AG04450 (cell line): ENCODE data around the gene RMC1. TPM values are rescaled to one million over a fixed set of nuclear protein-coding genes. Genes with fewer than 3 reads are reported as not detected.

Experiments used
- CTCF ChIA-PET: fragments of 300-600, 350-600 bp; formaldehyde crosslinking; extraction: SDS; loops from one replicate; lab custom pipeline; 2022; ENCODE audit warnings: antibody characterized with exemption, inconsistent platforms; lab: Charles Lee
- POLR2A ChIA-PET: fragments of 350-600 bp; formaldehyde crosslinking; extraction: SDS; loops from one replicate; lab custom pipeline; 2021; ENCODE audit warnings: antibody characterized with exemption, inconsistent platforms; lab: Yijun Ruan, JAX
- DNase-seq: peaks from one replicate; pipeline ENCODE4 v3.0.0-alpha.2; 2011; ENCODE audit warnings: low read depth, low spot score
- H3K27ac ChIP-seq: one replicate; pipeline ENCODE4 v1.5.1; 2012; ENCODE audit warnings: low read depth, low read length, control low read depth
- H3K27me3 ChIP-seq: one replicate; pipeline ENCODE4 v1.6.0; 2012; ENCODE audit warnings: low read length; ENCODE audit not compliant: control insufficient read depth, insufficient read depth
- H3K4me3 ChIP-seq: 2 replicates; pipeline ENCODE4 v1.5.1; 2011; ENCODE audit warnings: mild to moderate bottlenecking, low read depth, low read length, control low read depth
- H3K9me3 ChIP-seq: 2 replicates; pipeline ENCODE4 v1.5.1; 2012; ENCODE audit warnings: low read length; ENCODE audit not compliant: control insufficient read depth, insufficient read depth
- polyA plus RNA-seq: library from polyadenylated mRNA; depleted of rRNA; stranded (reverse); fragments of >200 nt; gene quantifications from 2 replicates; pipeline ENCODE4 v1.2.3, GENCODE V29; 2011
- TF ChIP-seq, protein P1 (sequence below): IDR thresholded peaks from 2 replicates; pipeline ENCODE4 v1.5.1; 2011; ENCODE audit warnings: low read depth, low read length, control low read depth, inconsistent platforms

RMC1 gene
- polyA plus RNA-seq, 1 experiment, result 16.3 TPM

DNA sequence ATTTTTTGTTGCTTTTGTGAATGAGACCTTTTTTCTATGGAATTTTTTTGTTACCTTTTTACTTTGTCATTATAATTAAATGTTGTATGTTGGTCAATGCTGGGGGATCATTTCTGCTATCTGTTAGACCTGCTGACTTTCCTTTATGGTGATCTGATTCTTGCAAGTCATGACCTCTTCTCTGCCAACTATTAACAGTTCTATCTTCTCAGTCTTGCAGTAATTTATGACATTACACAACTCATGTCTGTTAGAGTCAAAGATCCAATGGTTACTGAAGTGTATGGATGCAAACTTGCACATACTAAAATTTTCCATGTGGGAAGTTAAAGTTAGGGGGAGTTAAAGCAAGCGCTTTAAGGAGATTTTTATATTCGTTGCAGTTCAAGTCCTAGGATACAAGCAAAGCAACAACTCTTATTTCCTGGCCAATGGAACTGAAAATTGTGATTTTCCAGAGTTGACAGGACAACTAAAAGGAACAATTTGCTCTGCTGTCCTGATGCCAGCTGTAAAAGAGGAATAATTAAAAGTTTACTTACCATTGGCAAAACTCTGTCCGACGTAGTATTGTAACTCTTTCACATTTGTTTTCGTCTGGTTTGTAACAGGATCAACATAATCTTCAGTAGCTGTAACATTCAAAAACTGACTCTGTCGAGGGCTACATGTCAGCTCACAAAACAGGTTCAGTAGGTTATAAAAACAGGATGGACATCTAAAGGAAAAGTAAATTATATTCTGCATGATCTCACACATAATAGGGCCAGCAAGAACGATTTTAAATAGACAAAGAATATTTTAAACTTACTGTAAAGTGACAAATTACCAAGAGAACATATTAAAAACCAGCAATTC, 65.2 kb downstream of the RMC1 start:
- no peaks in the 10 kb centered on the region for H3K27me3 ChIP-seq
- H3K9me3 ChIP-seq, result no peaks in the 10 kb centered on the region
- DNase-seq, result no peak
- POLR2A ChIA-PET, result no interaction called here
- TF ChIP-seq, protein P1, sequence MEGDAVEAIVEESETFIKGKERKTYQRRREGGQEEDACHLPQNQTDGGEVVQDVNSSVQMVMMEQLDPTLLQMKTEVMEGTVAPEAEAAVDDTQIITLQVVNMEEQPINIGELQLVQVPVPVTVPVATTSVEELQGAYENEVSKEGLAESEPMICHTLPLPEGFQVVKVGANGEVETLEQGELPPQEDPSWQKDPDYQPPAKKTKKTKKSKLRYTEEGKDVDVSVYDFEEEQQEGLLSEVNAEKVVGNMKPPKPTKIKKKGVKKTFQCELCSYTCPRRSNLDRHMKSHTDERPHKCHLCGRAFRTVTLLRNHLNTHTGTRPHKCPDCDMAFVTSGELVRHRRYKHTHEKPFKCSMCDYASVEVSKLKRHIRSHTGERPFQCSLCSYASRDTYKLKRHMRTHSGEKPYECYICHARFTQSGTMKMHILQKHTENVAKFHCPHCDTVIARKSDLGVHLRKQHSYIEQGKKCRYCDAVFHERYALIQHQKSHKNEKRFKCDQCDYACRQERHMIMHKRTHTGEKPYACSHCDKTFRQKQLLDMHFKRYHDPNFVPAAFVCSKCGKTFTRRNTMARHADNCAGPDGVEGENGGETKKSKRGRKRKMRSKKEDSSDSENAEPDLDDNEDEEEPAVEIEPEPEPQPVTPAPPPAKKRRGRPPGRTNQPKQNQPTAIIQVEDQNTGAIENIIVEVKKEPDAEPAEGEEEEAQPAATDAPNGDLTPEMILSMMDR, result no peak
- no peak overlapping the region for H3K4me3 ChIP-seq
- CTCF ChIA-PET, result interaction anchor here (1.0 to 1.8 kb wide), 2 partner anchors 63 to 135 kb away, joined by 3 to 4 read pairs; no protein-coding TSS in a partner anchor
- H3K27ac ChIP-seq, result no peak overlapping the region

DNA sequence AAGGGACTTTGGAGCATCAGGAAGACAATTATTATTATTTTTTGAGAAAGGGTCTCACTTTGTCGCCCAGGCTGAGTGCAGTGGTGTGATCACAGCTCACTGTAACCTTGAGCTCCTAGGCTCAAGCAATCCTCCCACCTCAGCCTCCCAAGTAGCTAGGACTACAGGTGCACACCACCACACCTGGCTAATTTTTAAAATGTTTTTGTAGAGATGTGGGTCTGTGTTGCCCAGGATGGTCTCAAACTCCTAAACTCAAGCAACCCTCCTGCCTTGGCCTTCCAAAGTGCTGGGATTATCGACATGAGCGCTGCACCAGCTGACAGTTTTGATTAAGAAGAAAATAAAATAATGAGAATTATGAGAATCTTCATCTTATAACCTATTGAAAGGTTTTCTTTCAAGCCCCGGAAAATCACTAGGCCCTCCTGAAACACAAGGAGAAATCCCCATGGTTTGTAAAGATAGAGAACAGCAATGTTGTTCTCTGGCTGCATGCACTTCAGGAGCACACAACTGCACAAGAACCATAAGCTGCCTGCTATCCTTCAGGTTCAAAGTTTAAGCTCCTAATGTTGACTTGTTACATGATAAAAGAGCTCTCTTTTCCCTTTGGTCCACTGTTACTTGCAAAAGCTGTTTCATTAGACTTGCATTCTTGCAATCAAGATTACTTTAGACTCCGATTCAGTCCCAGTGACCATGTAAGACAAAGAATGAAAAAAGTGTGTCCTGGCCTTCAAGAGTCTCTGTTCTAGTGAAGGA, 66.2 kb downstream of the RMC1 start:
- TF ChIP-seq, protein P1, result no peak
- no peak for DNase-seq
- H3K9me3 ChIP-seq, result no peaks in the 10 kb centered on the region
- ChIA-PET POLR2A (no interaction called here), CTCF (interaction anchor here (1.0 to 1.8 kb wide), 3 partner anchors 12 to 134 kb away, joined by 3 to 4 read pairs (median 3); no protein-coding TSS in a partner anchor)
- no peaks in the 10 kb centered on the region for H3K27me3 ChIP-seq
- H3K4me3 ChIP-seq, result no peak overlapping the region
- no peak overlapping the region for H3K27ac ChIP-seq

DNA sequence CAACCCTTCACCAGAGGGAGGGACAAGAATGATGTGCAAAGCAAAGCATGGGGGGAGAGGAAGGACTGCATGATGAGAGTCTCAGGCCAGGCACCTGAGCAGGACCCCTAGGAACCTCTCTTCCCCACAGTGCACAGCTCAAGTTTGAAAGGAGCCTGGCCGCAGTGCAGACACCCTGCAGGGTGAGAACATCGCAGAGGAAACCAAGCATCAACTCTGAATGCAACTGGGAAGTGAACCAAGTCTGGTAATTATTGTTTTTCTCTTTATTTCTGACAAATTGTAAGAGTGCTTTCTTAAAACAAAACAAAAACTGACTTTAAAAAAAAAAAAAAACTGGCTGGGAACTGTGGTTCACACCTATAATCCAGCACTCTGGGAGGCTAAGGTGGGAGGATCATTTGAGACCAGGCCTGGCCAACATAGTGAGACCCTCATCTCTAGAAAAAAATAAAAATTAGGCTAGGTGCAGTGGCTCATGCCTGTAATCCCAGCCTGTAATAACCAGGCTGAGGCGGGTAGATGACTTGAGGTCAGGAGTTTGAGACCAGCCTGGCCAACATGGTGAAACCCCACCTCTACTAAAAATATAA, 67.7 kb downstream of the RMC1 start:
- TF ChIP-seq, protein P1, result no peak
- H3K9me3 ChIP-seq, result no peaks in the 10 kb centered on the region
- H3K27me3 ChIP-seq, result no peaks in the 10 kb centered on the region
- no peak overlapping the region for H3K4me3 ChIP-seq
- ChIA-PET CTCF (interaction anchor here (1.1 kb wide), 1 partner anchor 132 kb away, joined by 4 read pairs; no protein-coding TSS in a partner anchor), POLR2A (no interaction called here)
- no peak for DNase-seq
- H3K27ac ChIP-seq, result no peak overlapping the region

DNA sequence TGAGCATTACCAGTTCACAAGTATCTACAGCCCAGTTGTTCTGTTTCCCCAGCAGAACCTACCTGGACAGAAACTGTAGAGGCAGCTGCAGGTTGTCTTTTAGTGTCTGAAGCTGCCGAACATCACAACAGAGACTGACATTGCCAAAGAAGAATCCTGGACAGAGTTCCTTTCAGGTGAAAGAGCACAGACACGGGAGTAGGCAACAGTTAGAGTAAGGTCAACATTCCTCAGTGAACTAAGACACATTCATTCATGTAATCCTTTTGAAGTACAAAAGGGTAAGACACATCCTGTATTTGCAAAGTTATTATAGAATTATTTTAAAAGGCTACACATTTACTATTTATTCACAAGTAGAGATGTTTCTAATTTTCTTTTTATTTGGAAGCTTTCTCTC, 68.7 kb downstream of the RMC1 start:
- no peaks in the 10 kb centered on the region for H3K9me3 ChIP-seq
- POLR2A ChIA-PET, result no interaction called here
- no peak overlapping the region for H3K27ac ChIP-seq
- no peaks in the 10 kb centered on the region for H3K27me3 ChIP-seq
- DNase-seq, result no peak
- CTCF ChIA-PET, result interaction anchor here (1.0 to 1.1 kb wide), 2 partner anchors 15 to 131 kb away, joined by 3 to 4 read pairs; no protein-coding TSS in a partner anchor
- no peak overlapping the region for H3K4me3 ChIP-seq
- TF ChIP-seq, protein P1, result no peak
